Measurements from ENCODE around the gene GSPT1. TPM values are rescaled to one million over a fixed set of nuclear protein-coding genes. Genes with fewer than 3 reads are reported as not detected.
A peak's percentile ranks its signal among the peaks of the same experiment; 100 is the strongest.
"Not testable (repeated sequence)": the region's sequence is repeated elsewhere in the genome, so short reads cannot be mapped to it uniquely, and the experiment has no call there.

GSPT1 gene
- polyA plus RNA-seq, 4 donors: 27.3 to 79.7 (median 42.2) TPM

DNA sequence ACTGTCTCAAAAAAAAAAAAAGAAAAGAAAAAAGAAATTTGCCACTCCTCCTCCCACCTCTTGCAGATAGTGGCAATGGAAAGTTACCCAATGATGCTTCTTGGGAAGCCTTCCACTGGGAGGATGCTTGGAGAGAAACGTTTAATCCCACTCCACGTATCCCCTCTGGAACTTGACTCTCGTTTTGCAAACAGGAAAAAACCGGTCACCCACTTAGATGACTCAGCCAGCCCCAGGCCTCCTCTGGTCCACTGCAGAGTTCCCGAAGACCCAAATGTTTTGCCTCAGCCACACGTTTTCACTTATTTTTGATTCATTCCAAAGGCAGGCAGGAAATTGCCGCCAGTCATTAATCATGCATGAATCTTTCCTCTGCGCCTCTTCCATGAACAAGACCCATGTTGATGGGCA, 40.0 kb upstream of the GSPT1 start:
- H3K9me3 ChIP-seq (ENCODE audit: control insufficient read depth in 2 of 2, insufficient read depth in 1 of 2, low read depth in 1 of 2, low read length in 1 of 2): no peaks in the 10 kb centered on the region
- 67 to 83% (median 72%) methylated on average over 8 of the region's 8 CpGs for WGBS, 3 donors
- no peaks in the 10 kb centered on the region for H3K27me3 ChIP-seq (ENCODE audit: control insufficient read depth in 3 of 3, insufficient read depth in 3 of 3, low read length in 3 of 3)
- no peak overlapping the region for H3K27ac ChIP-seq (ENCODE audit: low read depth in 1 of 3, low read length in 2 of 3)
- FAIRE-seq: no peak
- no peak for DNase-seq
- H3K4me3 ChIP-seq (ENCODE audit: low read depth in 1 of 3, low read length in 3 of 3): no peak overlapping the region
- H3K36me3 ChIP-seq (ENCODE audit: control insufficient read depth in 3 of 3, insufficient read depth in 2 of 3, low read depth in 1 of 3, low read length in 3 of 3): no peaks in the 10 kb centered on the region
- H3K4me1 ChIP-seq (ENCODE audit: control insufficient read depth in 3 of 3, insufficient read depth in 2 of 3, low read depth in 1 of 3, low read length in 2 of 3): no peaks in the 10 kb centered on the region

DNA sequence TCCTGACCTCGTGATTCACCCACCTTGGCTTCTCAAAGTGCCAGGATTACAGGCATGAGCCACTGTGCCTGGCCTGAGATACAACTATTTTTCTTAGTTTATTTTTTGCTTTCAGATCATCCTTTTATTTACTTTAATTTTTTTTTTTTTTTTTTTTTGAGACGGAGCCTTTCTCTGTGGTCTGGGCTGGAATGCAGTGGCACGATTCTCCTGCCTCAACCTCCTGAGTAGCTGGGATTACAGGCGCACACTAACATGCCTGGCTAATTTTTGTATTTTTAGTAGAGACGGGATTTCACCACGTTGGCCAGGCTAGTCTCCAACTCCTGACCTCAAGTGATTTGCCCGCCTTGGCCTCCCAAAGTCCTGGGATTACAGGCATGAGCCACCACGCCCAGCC, 37.8 kb upstream of the GSPT1 start:
- not testable (repeated sequence) for H3K4me1 ChIP-seq (ENCODE audit: control insufficient read depth in 3 of 3, insufficient read depth in 2 of 3, low read depth in 1 of 3, low read length in 2 of 3); FAIRE-seq; H3K9me3 ChIP-seq (ENCODE audit: control insufficient read depth in 2 of 2, insufficient read depth in 1 of 2, low read depth in 1 of 2, low read length in 1 of 2); H3K36me3 ChIP-seq (ENCODE audit: control insufficient read depth in 3 of 3, insufficient read depth in 2 of 3, low read depth in 1 of 3, low read length in 3 of 3); H3K27ac ChIP-seq (ENCODE audit: low read depth in 1 of 3, low read length in 2 of 3); H3K4me3 ChIP-seq (ENCODE audit: low read depth in 1 of 3, low read length in 3 of 3); DNase-seq; H3K27me3 ChIP-seq (ENCODE audit: control insufficient read depth in 3 of 3, insufficient read depth in 3 of 3, low read length in 3 of 3)
- 82 to 85% (median 84%) methylated on average over 8 of the region's 8 CpGs for WGBS, 3 donors

DNA sequence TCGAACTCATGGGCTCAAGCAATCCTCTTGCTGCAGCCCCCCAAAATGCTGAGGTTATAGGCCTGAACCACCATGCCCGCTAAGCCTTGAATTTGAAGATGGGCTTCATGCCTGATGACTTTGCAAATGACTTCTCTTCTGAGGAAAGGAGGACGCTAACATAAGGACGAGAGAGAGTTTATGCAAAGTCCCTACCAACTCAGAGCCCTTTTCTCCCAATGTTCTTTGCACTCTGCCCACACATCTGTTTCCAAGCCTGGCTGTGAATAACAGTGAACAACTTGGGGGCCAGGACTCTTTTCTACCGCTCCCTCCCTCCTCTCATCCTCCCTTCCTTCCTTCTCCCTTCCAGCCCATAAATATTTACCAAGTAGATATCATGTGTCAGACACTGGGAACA, 34.6 kb upstream of the GSPT1 start:
- DNase-seq (no peak), FAIRE-seq (no peak)
- Histone ChIP-seq H3K4me3 (ENCODE audit: low read depth in 1 of 3, low read length in 3 of 3) (no peak overlapping the region), H3K36me3 (ENCODE audit: control insufficient read depth in 3 of 3, insufficient read depth in 2 of 3, low read depth in 1 of 3, low read length in 3 of 3) (peaks cover 0 to 2% (median 0%) of the 10 kb centered on the region in 3 donors), H3K9me3 (ENCODE audit: control insufficient read depth in 2 of 2, insufficient read depth in 1 of 2, low read depth in 1 of 2, low read length in 1 of 2) (no peaks in the 10 kb centered on the region), H3K27ac (ENCODE audit: low read depth in 1 of 3, low read length in 2 of 3) (no peak overlapping the region), H3K4me1 (ENCODE audit: control insufficient read depth in 3 of 3, insufficient read depth in 2 of 3, low read depth in 1 of 3, low read length in 2 of 3) (no peaks in the 10 kb centered on the region), H3K27me3 (ENCODE audit: control insufficient read depth in 3 of 3, insufficient read depth in 3 of 3, low read length in 3 of 3) (no peaks in the 10 kb centered on the region)
- WGBS, 3 donors: 73 to 82% (median 75%) methylated on average over 5 of the region's 5 CpGs

DNA sequence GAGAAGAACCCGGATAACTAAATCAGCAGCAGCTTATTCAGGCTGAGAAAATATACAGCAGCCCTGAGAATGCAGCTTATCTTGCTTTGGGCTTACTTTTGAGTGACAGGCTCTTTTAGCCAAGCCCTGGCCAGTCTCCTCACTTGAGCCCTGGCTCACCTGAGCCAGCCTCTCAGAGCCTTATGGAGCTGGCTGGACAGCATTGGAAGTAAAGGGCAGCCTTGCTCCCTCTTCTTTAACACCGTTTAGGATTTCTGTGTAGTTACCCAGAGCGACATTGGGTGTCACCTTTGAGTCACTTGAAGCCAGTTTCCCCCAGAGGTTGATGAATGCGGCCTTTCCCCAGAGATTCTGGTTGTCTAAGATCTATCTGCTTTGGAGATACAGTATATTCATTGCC, 33.8 kb upstream of the GSPT1 start:
- DNase-seq: peak; percentile 37
- Histone ChIP-seq H3K9me3 (ENCODE audit: control insufficient read depth in 2 of 2, insufficient read depth in 1 of 2, low read depth in 1 of 2, low read length in 1 of 2) (no peaks in the 10 kb centered on the region), H3K4me3 (ENCODE audit: low read depth in 1 of 3, low read length in 3 of 3) (no peak overlapping the region), H3K4me1 (ENCODE audit: control insufficient read depth in 3 of 3, insufficient read depth in 2 of 3, low read depth in 1 of 3, low read length in 2 of 3) (no peaks in the 10 kb centered on the region), H3K27ac (ENCODE audit: low read depth in 1 of 3, low read length in 2 of 3) (no peak overlapping the region), H3K36me3 (ENCODE audit: control insufficient read depth in 3 of 3, insufficient read depth in 2 of 3, low read depth in 1 of 3, low read length in 3 of 3) (peaks cover 0 to 2% (median 0%) of the 10 kb centered on the region in 3 donors), H3K27me3 (ENCODE audit: control insufficient read depth in 3 of 3, insufficient read depth in 3 of 3, low read length in 3 of 3) (no peaks in the 10 kb centered on the region)
- WGBS, 3 donors: 17 to 21% (median 19%) methylated on average over 4 of the region's 4 CpGs
- FAIRE-seq: no peak

DNA sequence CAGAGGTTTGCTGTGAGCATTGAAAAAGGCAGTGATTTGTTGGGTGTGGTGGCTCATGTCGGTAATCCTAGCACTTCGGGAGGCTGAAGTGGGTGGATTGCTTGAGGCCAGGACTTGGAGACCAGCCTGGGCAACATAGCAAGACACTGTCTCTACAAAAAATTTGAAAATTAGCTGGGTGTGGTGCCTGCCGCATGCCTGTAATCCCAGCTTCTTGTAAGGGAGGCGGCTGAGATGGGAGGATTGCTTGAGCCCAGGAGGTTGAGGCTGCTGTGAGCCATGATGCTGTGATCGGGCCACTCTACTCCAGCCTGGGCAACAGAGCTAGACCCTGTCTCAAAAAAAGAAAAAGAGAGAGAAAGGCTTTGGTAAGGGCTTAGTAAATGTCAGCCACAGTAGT, 33.1 kb upstream of the GSPT1 start:
- no peaks in the 10 kb centered on the region for H3K9me3 ChIP-seq (ENCODE audit: control insufficient read depth in 2 of 2, insufficient read depth in 1 of 2, low read depth in 1 of 2, low read length in 1 of 2)
- FAIRE-seq (no peak), DNase-seq (no peak)
- peaks cover 0 to 2% (median 0%) of the 10 kb centered on the region in 3 donors for H3K36me3 ChIP-seq (ENCODE audit: control insufficient read depth in 3 of 3, insufficient read depth in 2 of 3, low read depth in 1 of 3, low read length in 3 of 3)
- H3K4me3 ChIP-seq (ENCODE audit: low read depth in 1 of 3, low read length in 3 of 3): no peak overlapping the region
- WGBS, 3 donors: 82 to 92% (median 87%) methylated on average over 5 of the region's 5 CpGs
- H3K4me1 ChIP-seq (ENCODE audit: control insufficient read depth in 3 of 3, insufficient read depth in 2 of 3, low read depth in 1 of 3, low read length in 2 of 3): no peaks in the 10 kb centered on the region
- no peak overlapping the region for H3K27ac ChIP-seq (ENCODE audit: low read depth in 1 of 3, low read length in 2 of 3)
- H3K27me3 ChIP-seq (ENCODE audit: control insufficient read depth in 3 of 3, insufficient read depth in 3 of 3, low read length in 3 of 3): no peaks in the 10 kb centered on the region

DNA sequence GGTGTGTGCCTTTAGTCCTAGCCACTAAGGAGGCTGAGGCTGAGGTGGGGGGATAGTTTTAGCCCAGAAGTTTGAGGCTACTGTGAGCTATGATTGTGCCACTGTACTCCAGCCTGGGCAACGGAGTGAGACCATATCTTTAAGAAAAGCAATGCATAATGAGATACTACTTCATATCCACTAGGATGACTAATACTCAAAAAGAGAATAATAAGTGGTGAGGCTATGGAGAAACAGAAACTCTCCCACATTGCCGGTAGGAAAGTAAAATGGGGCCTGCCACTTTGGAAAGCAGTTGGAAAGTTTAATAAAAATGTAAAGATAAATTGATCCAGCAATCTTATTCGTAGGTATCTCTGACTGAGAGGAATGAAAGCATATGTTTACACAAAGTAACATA, 30.7 kb upstream of the GSPT1 start:
- Histone ChIP-seq H3K9me3 (ENCODE audit: control insufficient read depth in 2 of 2, insufficient read depth in 1 of 2, low read depth in 1 of 2, low read length in 1 of 2) (no peaks in the 10 kb centered on the region), H3K27me3 (ENCODE audit: control insufficient read depth in 3 of 3, insufficient read depth in 3 of 3, low read length in 3 of 3) (no peaks in the 10 kb centered on the region), H3K4me3 (ENCODE audit: low read depth in 1 of 3, low read length in 3 of 3) (no peak overlapping the region), H3K27ac (ENCODE audit: low read depth in 1 of 3, low read length in 2 of 3) (no peak overlapping the region), H3K36me3 (ENCODE audit: control insufficient read depth in 3 of 3, insufficient read depth in 2 of 3, low read depth in 1 of 3, low read length in 3 of 3) (peaks cover 0 to 2% (median 0%) of the 10 kb centered on the region in 3 donors), H3K4me1 (ENCODE audit: control insufficient read depth in 3 of 3, insufficient read depth in 2 of 3, low read depth in 1 of 3, low read length in 2 of 3) (no peaks in the 10 kb centered on the region)
- WGBS, 3 donors: 55 to 75% (median 59%) methylated on average over 3 of the region's 3 CpGs
- DNase-seq: no peak
- FAIRE-seq: no peak

DNA sequence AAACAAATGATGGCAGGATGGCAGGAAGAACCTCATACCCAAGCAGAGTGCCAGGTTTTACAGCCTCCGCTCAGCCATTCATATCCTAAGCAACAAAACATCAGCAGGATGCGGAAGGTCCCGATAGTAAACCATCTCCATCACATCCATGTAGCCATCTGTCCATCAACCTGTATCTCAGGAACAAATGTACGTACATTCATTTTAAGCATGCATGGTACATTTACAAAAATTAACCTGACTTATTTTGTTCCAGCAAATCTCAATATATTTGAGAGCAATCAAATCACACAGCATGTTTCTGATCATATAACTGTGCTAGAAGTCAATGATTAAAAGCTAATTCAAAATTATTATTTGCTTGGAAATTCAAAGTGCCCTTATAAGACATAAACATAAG, 26.2 kb upstream of the GSPT1 start, which contains the start of gene NPIPB2:
Gene NPIPB2 (minus strand): TSS at position 101 of the 400 bp plus-strand sequence. CDS start 0 bp downstream, at position 101.
- WGBS, 3 donors: 93 to 96% (median 96%) methylated on average over 3 of the region's 4 CpGs
- not testable (repeated sequence) for H3K4me3 ChIP-seq (ENCODE audit: low read depth in 1 of 3, low read length in 3 of 3); H3K4me1 ChIP-seq (ENCODE audit: control insufficient read depth in 3 of 3, insufficient read depth in 2 of 3, low read depth in 1 of 3, low read length in 2 of 3); H3K36me3 ChIP-seq (ENCODE audit: control insufficient read depth in 3 of 3, insufficient read depth in 2 of 3, low read depth in 1 of 3, low read length in 3 of 3); H3K27ac ChIP-seq (ENCODE audit: low read depth in 1 of 3, low read length in 2 of 3); FAIRE-seq; H3K27me3 ChIP-seq (ENCODE audit: control insufficient read depth in 3 of 3, insufficient read depth in 3 of 3, low read length in 3 of 3); DNase-seq; H3K9me3 ChIP-seq (ENCODE audit: control insufficient read depth in 2 of 2, insufficient read depth in 1 of 2, low read depth in 1 of 2, low read length in 1 of 2)

DNA sequence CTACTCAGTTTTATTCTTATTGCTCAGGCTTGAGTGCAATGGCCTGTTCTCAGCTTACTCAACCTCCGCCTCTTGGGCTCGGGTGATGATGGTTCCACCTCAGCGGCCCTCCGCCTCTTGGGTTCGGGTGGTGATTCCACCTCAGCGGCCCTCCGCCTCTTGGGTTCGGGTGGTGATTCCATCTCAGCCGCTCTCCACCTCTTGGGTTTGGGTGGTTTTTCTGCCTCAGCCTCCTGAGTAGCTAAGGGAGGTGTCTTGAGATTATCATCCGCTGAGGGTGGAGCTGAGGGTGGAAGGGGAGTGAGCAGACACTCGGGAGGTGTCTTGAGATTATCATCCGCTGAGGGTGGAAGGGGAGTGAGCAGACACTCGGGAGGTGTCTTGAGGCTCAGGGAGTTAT, 11.6 kb upstream of the GSPT1 start:
- not testable (repeated sequence) for H3K4me3 ChIP-seq (ENCODE audit: low read depth in 1 of 3, low read length in 3 of 3); H3K36me3 ChIP-seq (ENCODE audit: control insufficient read depth in 3 of 3, insufficient read depth in 2 of 3, low read depth in 1 of 3, low read length in 3 of 3); H3K9me3 ChIP-seq (ENCODE audit: control insufficient read depth in 2 of 2, insufficient read depth in 1 of 2, low read depth in 1 of 2, low read length in 1 of 2); H3K27ac ChIP-seq (ENCODE audit: low read depth in 1 of 3, low read length in 2 of 3); FAIRE-seq; H3K4me1 ChIP-seq (ENCODE audit: control insufficient read depth in 3 of 3, insufficient read depth in 2 of 3, low read depth in 1 of 3, low read length in 2 of 3); DNase-seq; H3K27me3 ChIP-seq (ENCODE audit: control insufficient read depth in 3 of 3, insufficient read depth in 3 of 3, low read length in 3 of 3)
- 84 to 88% (median 85%) methylated on average over 13 of the region's 13 CpGs for WGBS, 3 donors

DNA sequence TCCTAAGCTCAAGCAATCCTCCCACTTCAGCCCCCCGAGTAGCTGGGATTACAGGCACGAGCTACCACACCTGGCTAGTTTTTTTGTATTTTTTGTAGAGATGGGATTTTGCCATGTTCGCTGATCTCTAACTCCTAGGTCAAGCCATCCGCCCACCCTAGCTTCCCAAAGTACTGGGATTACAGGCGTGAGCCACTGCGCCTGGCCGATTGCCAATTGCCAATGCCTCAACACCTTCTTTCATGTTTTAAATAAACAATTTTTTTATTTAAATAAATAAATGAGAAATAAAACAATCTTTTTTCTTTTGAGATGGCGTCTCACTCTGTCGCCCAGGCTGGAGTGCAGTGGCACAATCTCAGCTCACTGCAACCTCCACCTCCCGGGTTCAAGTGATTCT, 8.3 kb upstream of the GSPT1 start:
- 74 to 85% (median 81%) methylated on average over 10 of the region's 10 CpGs for WGBS, 3 donors

More for the DNA sequence above, 8.3 kb upstream of the GSPT1 start:
- not testable (repeated sequence) for H3K9me3 ChIP-seq (ENCODE audit: control insufficient read depth in 2 of 2, insufficient read depth in 1 of 2, low read depth in 1 of 2, low read length in 1 of 2); H3K4me1 ChIP-seq (ENCODE audit: control insufficient read depth in 3 of 3, insufficient read depth in 2 of 3, low read depth in 1 of 3, low read length in 2 of 3); H3K27me3 ChIP-seq (ENCODE audit: control insufficient read depth in 3 of 3, insufficient read depth in 3 of 3, low read length in 3 of 3); H3K4me3 ChIP-seq (ENCODE audit: low read depth in 1 of 3, low read length in 3 of 3); H3K36me3 ChIP-seq (ENCODE audit: control insufficient read depth in 3 of 3, insufficient read depth in 2 of 3, low read depth in 1 of 3, low read length in 3 of 3); H3K27ac ChIP-seq (ENCODE audit: low read depth in 1 of 3, low read length in 2 of 3); DNase-seq; FAIRE-seq
